GM20000 (cell line): Measurements from ENCODE around the gene ANKRD44.

ENCODE experiments used
- DNase-seq: peaks from one replicate; pipeline ENCODE4 v3.0.0; 2012; ENCODE audit warnings: low spot score
- TF ChIP-seq, protein P1 (sequence below): IDR thresholded peaks from 2 replicates; pipeline ENCODE4 v1.5.1; 2012; ENCODE audit warnings: mild to moderate bottlenecking, control low read depth; ENCODE audit errors: extremely low read depth, missing control alignments

ANKRD44 gene

DNA sequence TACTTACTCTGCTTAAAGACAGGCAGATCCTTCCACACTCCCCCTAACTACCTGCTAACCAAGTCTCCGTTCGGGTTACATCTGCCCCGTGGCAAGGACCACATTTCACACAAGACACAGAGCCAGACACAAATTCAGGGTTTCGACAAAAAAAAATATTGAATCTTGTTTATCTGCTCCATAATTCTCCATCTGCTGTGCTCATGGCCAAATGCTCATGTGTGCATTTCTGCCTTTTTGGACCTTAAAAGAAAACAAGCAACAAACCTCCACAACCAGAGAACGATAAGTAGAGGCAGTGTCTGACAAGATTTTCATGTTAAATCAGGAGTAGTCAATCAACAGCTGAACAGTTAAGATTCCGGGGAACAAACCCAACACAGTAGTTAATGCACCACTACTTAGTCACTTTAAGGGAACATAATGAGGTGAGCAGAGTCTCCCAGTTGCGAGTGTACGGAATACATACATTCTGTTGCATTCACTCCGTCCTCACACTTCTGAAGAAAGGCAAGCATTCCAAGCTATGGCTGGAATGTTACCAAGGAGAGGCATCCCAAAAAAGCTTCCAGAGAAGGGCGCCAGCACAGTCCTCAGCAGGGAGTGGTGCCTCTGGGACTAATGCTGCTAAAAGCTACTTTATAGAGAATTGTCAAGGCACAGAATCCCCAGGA lies 121.0 kb downstream of the ANKRD44 start:
- DNase-seq: no peak
- TF ChIP-seq, protein P1, sequence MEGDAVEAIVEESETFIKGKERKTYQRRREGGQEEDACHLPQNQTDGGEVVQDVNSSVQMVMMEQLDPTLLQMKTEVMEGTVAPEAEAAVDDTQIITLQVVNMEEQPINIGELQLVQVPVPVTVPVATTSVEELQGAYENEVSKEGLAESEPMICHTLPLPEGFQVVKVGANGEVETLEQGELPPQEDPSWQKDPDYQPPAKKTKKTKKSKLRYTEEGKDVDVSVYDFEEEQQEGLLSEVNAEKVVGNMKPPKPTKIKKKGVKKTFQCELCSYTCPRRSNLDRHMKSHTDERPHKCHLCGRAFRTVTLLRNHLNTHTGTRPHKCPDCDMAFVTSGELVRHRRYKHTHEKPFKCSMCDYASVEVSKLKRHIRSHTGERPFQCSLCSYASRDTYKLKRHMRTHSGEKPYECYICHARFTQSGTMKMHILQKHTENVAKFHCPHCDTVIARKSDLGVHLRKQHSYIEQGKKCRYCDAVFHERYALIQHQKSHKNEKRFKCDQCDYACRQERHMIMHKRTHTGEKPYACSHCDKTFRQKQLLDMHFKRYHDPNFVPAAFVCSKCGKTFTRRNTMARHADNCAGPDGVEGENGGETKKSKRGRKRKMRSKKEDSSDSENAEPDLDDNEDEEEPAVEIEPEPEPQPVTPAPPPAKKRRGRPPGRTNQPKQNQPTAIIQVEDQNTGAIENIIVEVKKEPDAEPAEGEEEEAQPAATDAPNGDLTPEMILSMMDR: no peak

DNA sequence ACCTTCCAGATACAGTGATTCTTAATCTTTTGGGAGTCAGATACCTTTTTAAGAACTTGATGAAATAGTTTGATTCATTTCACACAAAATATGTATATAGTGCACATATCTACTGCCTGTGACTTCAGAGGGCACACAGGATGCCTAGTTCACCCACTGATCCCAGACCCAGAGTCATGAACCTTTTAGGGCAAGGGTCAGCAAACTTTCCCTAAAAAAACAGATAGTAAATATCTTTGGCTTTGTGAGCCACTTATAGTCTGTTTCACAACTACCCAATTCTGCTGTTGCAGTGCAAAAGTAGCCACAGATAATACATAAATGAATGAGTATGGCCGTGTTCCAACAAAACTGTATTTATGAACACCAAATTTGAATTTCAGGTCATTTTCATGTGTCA lies 124.9 kb downstream of the ANKRD44 start:
- DNase-seq: no peak
- TF ChIP-seq, protein P1: no peak

DNA sequence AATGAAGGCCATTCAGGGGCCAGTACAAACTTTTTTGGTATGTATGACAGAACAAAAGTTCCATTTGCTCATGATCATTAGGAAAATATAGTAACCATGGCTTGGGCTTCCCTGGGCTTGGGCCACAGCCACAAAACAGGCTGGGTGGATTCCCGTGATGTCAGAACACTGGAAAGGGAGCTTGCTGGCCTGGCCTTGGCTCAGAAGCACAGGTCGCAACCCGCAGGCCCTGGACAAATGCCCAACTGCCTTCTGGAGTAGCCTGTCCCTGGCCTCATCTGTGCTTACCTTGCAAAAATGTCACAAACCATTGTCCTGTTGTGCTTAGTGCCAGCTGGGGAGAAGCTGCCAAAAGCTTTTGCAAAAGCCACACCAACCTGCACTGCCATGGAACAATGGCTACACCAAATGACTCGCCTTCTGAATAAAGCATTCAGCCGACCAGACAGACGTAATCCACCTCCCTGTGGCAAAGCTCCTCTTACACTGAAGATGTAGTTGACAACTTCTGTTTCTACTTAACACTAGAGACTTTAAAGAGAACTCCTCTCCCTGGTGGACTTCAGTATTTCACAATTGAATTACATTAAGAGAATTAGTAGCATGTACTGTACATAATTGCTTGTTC lies 125.5 kb downstream of the ANKRD44 start:
- no peak for DNase-seq

DNA sequence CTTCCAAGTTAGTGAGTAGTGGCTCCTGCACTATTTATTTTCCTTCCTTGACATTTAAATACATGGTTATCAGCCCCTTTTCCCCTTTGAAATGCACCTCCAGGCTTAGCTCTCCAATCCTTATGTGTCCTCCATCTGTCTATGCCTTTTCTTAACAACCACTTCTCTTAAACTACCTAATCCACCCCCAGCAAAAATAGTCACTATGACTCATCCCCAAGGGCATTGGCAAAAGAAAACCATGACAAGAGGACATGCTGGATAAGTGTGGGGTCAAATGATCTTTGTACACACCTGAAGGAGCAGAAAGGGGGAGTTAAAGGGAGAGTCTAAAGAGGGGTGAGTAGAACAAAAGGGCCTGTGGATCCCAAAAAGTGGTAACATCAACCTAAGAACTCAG lies 127.2 kb downstream of the ANKRD44 start:
- no peak for DNase-seq
- TF ChIP-seq, protein P1: no peak

More for the DNA sequence above, 125.5 kb downstream of the ANKRD44 start:
- TF ChIP-seq, protein P1: no peak

DNA sequence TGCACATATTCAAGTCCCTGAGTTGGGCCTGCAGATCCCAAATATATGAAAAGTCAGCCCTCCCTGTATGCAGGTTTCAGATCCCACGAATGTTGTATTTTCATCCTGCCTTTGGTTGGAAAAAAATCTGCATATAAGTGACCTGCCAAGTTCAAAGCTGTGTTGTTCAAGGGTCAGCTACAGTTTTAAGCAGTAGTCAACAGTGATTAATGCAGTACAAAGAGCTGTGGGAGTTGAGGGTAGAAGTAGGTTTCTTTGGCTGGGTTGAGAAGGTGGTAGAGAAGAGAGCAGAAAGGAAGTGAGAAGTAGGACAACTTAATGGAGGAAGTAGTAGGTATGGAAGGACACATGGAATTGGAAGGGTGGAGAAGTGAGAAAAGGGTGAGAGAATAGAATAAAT lies 127.9 kb downstream of the ANKRD44 start:
- DNase-seq: no peak
- TF ChIP-seq, protein P1: no peak

DNA sequence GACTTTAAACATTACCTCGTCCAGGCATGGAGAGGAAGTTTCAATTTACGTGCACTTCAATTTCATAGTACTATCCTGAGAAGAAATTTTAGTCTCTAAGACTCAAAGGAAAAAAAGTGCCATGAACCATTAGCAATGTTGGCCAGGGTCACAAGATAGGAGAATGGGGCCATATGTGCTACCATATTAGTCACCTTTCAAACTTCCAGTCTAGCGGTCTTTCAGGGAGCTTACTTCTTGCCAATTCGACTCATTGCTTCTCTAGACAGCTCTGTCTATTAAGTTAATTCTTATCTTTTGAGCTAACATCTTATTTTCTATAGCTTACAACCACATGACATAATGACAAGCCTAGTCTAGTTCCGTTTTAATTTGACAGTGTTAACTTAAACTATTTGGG lies 129.1 kb downstream of the ANKRD44 start:
- TF ChIP-seq, protein P1: no peak
- DNase-seq: no peak

DNA sequence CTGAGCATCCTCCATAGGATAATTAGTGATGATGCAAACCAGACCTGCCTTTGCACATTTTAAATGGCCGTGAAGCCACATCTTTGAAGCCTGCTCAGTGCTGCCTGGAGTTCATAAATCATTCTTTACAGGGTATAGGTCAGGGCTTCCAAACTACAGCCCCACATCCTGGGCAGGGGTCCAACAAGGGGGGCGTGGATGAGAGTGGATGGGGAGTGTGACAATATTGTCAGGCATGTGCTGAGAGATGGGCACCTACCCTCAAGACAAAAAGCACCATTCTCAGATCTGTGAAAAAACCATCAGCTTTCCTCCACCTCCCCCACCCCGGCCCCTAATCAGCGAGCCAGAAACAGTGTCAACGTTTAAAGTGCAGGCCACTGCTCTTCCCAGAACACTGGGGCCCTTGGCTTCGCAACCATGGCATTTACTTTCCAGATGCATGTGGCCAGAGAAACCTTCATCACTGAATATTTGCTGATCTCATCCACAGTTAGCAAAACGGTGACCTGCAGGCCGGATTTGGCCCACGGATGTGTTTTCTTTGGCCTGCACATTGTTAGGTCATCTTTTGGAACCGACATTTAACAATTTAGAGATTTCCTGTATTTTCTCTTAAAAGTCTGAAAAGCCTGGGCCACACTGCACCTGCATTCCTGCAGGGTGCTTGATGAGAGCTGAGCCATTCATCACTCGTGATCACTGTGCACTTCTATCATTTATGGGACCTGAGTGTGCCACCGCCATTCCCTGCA lies 130.7 kb downstream of the ANKRD44 start:
- TF ChIP-seq, protein P1: no peak

More for the DNA sequence above, 130.7 kb downstream of the ANKRD44 start:
- no peak for DNase-seq
